GM10266 (cell line): Measurements from ENCODE around the gene IL20.

Experiments used
- DNase-seq: peaks from one replicate; pipeline ENCODE4 v3.0.0; 2012; ENCODE audit errors: extremely low spot score
- TF ChIP-seq, protein P1 (sequence below): IDR thresholded peaks from 2 replicates; pipeline ENCODE4 v1.5.1; 2012; ENCODE audit warnings: mild to moderate bottlenecking, low read depth; ENCODE audit not compliant: control insufficient read depth, insufficient read depth; ENCODE audit errors: missing control alignments

IL20 gene

DNA sequence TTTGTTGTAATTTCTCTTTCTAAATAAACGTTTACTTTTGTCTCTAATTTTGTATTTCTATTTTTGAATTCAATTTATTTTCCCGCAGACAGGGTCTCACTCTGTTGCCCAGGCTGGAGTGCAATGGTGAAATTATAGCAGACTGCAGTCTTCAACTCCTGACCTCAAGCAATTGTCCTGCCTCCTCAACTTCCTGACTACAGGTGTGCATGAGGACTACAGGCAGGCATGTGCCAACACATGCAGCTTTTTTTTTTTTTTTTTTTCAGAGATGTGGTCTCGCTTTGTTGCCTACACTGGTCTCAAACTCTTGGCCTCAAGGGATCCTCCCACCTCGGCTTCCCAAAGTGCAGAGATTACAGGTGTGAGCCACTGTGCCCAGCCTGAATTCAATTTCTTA is 36.7 kb upstream of the IL20 start:
- no peak for DNase-seq
- TF ChIP-seq, protein P1, sequence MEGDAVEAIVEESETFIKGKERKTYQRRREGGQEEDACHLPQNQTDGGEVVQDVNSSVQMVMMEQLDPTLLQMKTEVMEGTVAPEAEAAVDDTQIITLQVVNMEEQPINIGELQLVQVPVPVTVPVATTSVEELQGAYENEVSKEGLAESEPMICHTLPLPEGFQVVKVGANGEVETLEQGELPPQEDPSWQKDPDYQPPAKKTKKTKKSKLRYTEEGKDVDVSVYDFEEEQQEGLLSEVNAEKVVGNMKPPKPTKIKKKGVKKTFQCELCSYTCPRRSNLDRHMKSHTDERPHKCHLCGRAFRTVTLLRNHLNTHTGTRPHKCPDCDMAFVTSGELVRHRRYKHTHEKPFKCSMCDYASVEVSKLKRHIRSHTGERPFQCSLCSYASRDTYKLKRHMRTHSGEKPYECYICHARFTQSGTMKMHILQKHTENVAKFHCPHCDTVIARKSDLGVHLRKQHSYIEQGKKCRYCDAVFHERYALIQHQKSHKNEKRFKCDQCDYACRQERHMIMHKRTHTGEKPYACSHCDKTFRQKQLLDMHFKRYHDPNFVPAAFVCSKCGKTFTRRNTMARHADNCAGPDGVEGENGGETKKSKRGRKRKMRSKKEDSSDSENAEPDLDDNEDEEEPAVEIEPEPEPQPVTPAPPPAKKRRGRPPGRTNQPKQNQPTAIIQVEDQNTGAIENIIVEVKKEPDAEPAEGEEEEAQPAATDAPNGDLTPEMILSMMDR: no peak

GRCh38 chr1:206829282-206829681 is 36.1 kb upstream of the IL20 start:
- TF ChIP-seq, protein P1: no peak

GRCh38 chr1:206829875-206830274 is 35.5 kb upstream of the IL20 start:
- TF ChIP-seq, protein P1: no peak
- DNase-seq: no peak

More at GRCh38 chr1:206829282-206829681, 36.1 kb upstream of the IL20 start:
- DNase-seq: no peak

GRCh38 chr1:206831650-206832049 is 33.8 kb upstream of the IL20 start:
- DNase-seq: peak; percentile 19
- TF ChIP-seq, protein P1: no peak

DNA sequence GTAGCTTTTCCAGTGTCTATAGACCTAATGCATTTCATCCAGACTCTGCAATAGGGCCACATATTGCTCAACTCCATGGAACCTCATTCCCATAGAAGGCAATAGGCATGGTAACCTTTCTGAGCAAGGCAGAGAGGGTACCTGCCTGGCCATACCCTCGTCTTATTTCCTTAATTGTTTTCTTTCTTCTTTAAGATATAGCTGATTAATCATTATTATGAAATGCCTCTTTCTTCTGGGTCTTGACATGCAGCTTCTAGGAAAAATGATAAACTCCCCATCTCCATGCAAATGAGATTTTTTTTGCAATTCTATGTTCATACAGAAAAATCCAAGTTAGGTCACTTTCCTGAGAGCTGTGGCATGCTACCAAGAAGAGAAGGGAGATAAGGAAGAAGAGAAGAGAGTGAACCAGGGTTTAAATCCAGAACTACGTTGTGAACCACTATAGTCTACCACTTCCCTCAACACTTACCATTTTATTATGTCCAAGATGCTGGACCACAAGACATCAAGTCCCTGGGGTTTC is 33.0 kb upstream of the IL20 start:
- TF ChIP-seq, protein P1: no peak
- DNase-seq: no peak

- TF ChIP-seq, protein P1: no peak
- no peak for DNase-seq
Observed at GRCh38 chr1:206833106-206833680, 32.2 kb upstream of the IL20 start.

DNA sequence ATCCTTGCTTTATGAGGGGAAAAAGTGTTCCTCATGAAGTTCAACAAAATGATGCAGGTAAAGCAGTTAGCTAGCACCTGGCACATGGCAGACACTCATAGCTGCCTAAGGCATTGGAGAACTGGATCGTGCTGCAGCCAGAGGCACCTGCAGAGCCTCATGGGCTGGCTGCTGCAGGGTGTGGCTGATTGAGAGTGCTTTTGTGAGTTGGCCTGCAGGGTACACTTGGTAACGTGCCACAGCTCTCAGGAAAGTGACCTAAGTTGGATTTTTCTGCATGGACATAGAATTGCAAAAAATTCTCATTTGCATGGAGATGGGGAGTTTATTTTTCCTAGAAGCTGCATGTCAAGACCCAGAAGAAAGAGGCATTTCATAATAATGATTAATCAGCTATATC is 31.6 kb upstream of the IL20 start:
- DNase-seq: no peak
- TF ChIP-seq, protein P1: no peak
